ENCODE data around the gene CAMTA1. TPM values are rescaled to one million over a fixed set of nuclear protein-coding genes. Genes with fewer than 3 reads are reported as not detected.

The CAMTA1 gene
- polyA plus RNA-seq, 1 donor (not counting 4 experiments of a cell fraction or from before 2014, with no cell fraction given): 51.4 TPM

- Histone ChIP-seq H3K9ac (ENCODE audit: control insufficient read depth, extremely low read depth, insufficient read depth, low read length) (no peak overlapping the region), H4K20me1 (ENCODE audit: control insufficient read depth, extremely low read depth, insufficient read depth, low read length) (no peaks in the 10 kb centered on the region), H3K36me3 (ENCODE audit: control insufficient read depth in 2 of 2, extremely low read depth in 1 of 2, insufficient read depth in 2 of 2, low read length in 2 of 2) (no peaks in the 10 kb centered on the region), H3K4me3 (ENCODE audit: control insufficient read depth in 2 of 3, extremely low read depth in 1 of 3, insufficient read depth in 2 of 3, low read depth in 1 of 3, low read length in 3 of 3) (no peak overlapping the region), H3K79me2 (ENCODE audit: control insufficient read depth, insufficient read depth, low read length) (no peaks in the 10 kb centered on the region), H3K4me1 (ENCODE audit: control insufficient read depth, extremely low read depth, insufficient read depth, low read length) (no peaks in the 10 kb centered on the region), H3K4me2 (ENCODE audit: control insufficient read depth, extremely low read depth, insufficient read depth, low read depth, low read length) (no peak overlapping the region), H3K27me3 (ENCODE audit: control insufficient read depth, extremely low read depth, insufficient read depth, low read length) (no peaks in the 10 kb centered on the region), H2AFZ (ENCODE audit: control insufficient read depth, low read length) (no peak overlapping the region), H3K9me3 (ENCODE audit: control insufficient read depth, low read depth, low read length) (no peaks in the 10 kb centered on the region), H3K9me1 (ENCODE audit: control insufficient read depth, extremely low read depth, insufficient read depth, low read length) (no peaks in the 10 kb centered on the region), H3K27ac (ENCODE audit: control insufficient read depth, insufficient read depth, low read length) (no peak overlapping the region)
- FAIRE-seq (no peak), DNase-seq (ENCODE audit: low read depth, low spot score) (no peak)
- dilution Hi-C loops (cut with MboI; ENCODE audit: extremely low pct_ligation_motif_present, low sequenced_read_pairs): no loop called here
- no peak for TF ChIP-seq EZH2 (IDR thresholded peaks at IDR 0.05; ENCODE audit: low read length)
- no peak for TF ChIP-seq CTCF (optimal IDR thresholded peaks at IDR 0.05 in 1 of 3, IDR thresholded peaks at IDR 0.05 in 1 of 3, conservative IDR thresholded peaks at IDR 0.05 in 1 of 3; ENCODE audit: extremely low read depth in 1 of 3, insufficient read depth in 2 of 3, low read length in 3 of 3)
Measured at GRCh38 chr1:7664147-7664892, 879.1 kb downstream of the CAMTA1 start.

DNA sequence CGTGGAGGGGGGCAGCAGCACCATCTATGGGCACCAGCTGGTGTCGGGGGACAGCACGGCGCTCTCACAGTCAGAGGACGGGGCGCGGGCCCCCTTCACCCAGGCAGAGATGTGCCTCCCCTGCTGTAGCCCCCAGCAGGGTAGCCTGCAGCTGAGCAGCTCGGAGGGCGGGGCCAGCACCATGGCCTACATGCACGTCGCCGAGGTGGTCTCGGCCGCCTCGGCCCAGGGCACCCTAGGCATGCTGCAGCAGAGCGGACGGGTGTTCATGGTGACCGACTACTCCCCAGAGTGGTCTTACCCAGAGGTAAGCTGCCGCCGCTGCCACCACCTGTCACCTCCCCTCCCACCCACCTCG is 879.6 kb downstream of the CAMTA1 start:
- H3K9me3 ChIP-seq (ENCODE audit: control insufficient read depth, low read depth, low read length): no peaks in the 10 kb centered on the region
- no peak overlapping the region for H3K4me2 ChIP-seq (ENCODE audit: control insufficient read depth, extremely low read depth, insufficient read depth, low read depth, low read length)
- H3K36me3 ChIP-seq (ENCODE audit: control insufficient read depth in 2 of 2, extremely low read depth in 1 of 2, insufficient read depth in 2 of 2, low read length in 2 of 2): no peaks in the 10 kb centered on the region
- no peak for DNase-seq (ENCODE audit: low read depth, low spot score)
- no peak overlapping the region for H3K9ac ChIP-seq (ENCODE audit: control insufficient read depth, extremely low read depth, insufficient read depth, low read length)
- H3K27ac ChIP-seq (ENCODE audit: control insufficient read depth, insufficient read depth, low read length): no peak overlapping the region
- no peaks in the 10 kb centered on the region for H3K79me2 ChIP-seq (ENCODE audit: control insufficient read depth, insufficient read depth, low read length)
- TF ChIP-seq CTCF (optimal IDR thresholded peaks at IDR 0.05 in 1 of 3, IDR thresholded peaks at IDR 0.05 in 1 of 3, conservative IDR thresholded peaks at IDR 0.05 in 1 of 3; ENCODE audit: extremely low read depth in 1 of 3, insufficient read depth in 2 of 3, low read length in 3 of 3) (no peak), EZH2 (IDR thresholded peaks at IDR 0.05; ENCODE audit: low read length) (no peak)
- H2AFZ ChIP-seq (ENCODE audit: control insufficient read depth, low read length): no peak overlapping the region
- FAIRE-seq: no peak
- no peaks in the 10 kb centered on the region for H4K20me1 ChIP-seq (ENCODE audit: control insufficient read depth, extremely low read depth, insufficient read depth, low read length)
- no peaks in the 10 kb centered on the region for H3K27me3 ChIP-seq (ENCODE audit: control insufficient read depth, extremely low read depth, insufficient read depth, low read length)
- no peak overlapping the region for H3K4me3 ChIP-seq (ENCODE audit: control insufficient read depth in 2 of 3, extremely low read depth in 1 of 3, insufficient read depth in 2 of 3, low read depth in 1 of 3, low read length in 3 of 3)
- H3K4me1 ChIP-seq (ENCODE audit: control insufficient read depth, extremely low read depth, insufficient read depth, low read length): no peaks in the 10 kb centered on the region
- dilution Hi-C loops (cut with MboI; ENCODE audit: extremely low pct_ligation_motif_present, low sequenced_read_pairs): no loop called here
- H3K9me1 ChIP-seq (ENCODE audit: control insufficient read depth, extremely low read depth, insufficient read depth, low read length): no peaks in the 10 kb centered on the region

Data from keratinocyte (primary cell).